GM19438 (cell line): ENCODE measurements around the gene IQSEC1.

Experiments
- ATAC-seq: cut with Tn5 transposase; IDR thresholded peaks from one replicate; pipeline ENCODE4 v1.9.1; 2021; ENCODE audit warnings: low read depth; ENCODE audit not compliant: unreplicated experiment

Gene IQSEC1

GRCh38 chr3:13052191-13052820 lies 20.9 kb downstream of the IQSEC1 start:
- no peak for ATAC-seq

- ATAC-seq = no peak
Measured at GRCh38 chr3:13051581-13051980, 21.6 kb downstream of the IQSEC1 start.

GRCh38 chr3:13051066-13051465 lies 22.2 kb downstream of the IQSEC1 start:
- ATAC-seq = no peak

- no peak for ATAC-seq
Measured at GRCh38 chr3:13050446-13050845, 22.8 kb downstream of the IQSEC1 start.

GRCh38 chr3:13049400-13049799 lies 23.8 kb downstream of the IQSEC1 start:
- ATAC-seq = no peak

GRCh38 chr3:13047296-13048165 lies 25.7 kb downstream of the IQSEC1 start:
- ATAC-seq = no peak

GRCh38 chr3:13046569-13047274 lies 26.5 kb downstream of the IQSEC1 start:
- ATAC-seq = no peak

GRCh38 chr3:13045904-13046568 lies 27.2 kb downstream of the IQSEC1 start:
- ATAC-seq = peak; percentile 84

- peak; percentile 5 for ATAC-seq
Measured at GRCh38 chr3:13045241-13045903, 27.9 kb downstream of the IQSEC1 start.

- no peak for ATAC-seq
Measured at GRCh38 chr3:13044496-13045240, 28.6 kb downstream of the IQSEC1 start.

- ATAC-seq = no peak
Measured at GRCh38 chr3:13043656-13044055, 29.6 kb downstream of the IQSEC1 start.

GRCh38 chr3:13042715-13043271 lies 30.4 kb downstream of the IQSEC1 start:
- ATAC-seq = no peak

GRCh38 chr3:13042127-13042701 lies 31.0 kb downstream of the IQSEC1 start:
- ATAC-seq = no peak

GRCh38 chr3:13041113-13041776 lies 32.0 kb downstream of the IQSEC1 start:
- no peak for ATAC-seq

- ATAC-seq = peak; percentile 86
Measured at GRCh38 chr3:13040361-13041074, 32.7 kb downstream of the IQSEC1 start.

GRCh38 chr3:13039213-13039896 lies 33.9 kb downstream of the IQSEC1 start:
- ATAC-seq = no peak

GRCh38 chr3:13037458-13038117 lies 35.6 kb downstream of the IQSEC1 start:
- ATAC-seq = no peak
